ENCODE results near the gene LONP1.
"Not testable (repeated sequence)": the region's sequence is repeated elsewhere in the genome, so short reads cannot be mapped to it uniquely, and the experiment has no call there.

The LONP1 gene

DNA sequence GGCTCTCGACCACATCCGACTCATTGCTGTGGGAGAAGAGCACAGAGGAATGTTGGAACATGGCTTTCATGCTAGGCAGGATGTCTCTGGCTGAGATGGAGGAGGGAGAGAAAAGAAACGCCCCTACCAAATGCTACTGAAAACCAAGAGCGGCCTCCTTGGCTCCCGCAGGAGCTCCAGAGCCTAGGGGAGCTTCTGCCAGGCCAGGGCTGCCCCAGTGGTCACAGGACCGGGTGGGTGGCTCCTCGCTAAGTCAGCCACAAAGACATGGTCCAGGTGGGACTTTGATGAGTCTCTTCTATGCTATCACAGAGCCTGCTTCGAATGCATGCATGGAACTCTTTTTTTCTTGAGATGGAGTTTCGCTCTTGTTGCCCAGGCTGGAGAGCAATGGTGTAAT lies 6.7 kb downstream of the LONP1 start:
- DNase-seq: no peak

DNA sequence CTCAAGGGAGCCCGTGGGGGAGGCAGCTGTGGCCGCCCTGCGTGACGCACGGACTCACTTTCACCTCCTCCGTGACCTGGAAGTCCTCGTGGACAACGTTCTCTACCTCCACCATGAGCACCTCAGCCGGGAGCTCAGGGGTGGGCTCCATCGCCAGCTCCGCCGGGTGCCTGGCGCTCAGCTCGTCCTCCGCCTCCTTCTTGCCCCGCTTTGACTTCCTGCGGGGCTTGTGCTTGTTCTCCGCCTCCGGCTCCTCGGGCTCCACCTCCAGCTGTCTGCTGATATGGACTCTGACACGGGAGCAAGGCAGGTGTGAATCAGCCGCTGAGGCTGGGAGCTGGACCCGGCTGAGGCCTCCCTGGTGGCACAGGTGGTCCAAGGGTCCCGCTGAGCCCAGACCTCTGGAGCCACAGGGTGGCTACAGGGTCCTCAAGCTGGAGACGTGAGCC lies 8.2 kb downstream of the LONP1 start:
- no peak for DNase-seq

DNA sequence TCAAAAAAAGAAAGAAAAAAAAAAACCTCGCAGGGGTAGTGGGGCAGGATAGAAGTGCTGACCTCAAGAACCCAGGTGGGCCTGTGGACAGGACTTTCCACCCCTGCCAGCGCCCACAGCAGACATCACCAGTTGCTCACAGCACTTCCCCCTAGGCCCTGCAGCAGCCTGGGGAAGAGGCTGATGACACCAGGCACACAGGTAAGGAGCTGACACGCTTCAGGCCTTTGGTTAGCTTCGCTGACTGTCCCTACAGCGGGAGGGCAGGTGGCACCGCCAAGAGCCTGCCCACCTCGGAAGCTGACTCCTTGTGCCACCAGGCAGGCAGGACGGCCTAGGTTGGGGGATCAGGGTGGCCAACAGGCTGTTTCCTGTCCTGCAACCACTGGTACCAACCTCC lies 8.9 kb downstream of the LONP1 start:
- no peak for DNase-seq

DNA sequence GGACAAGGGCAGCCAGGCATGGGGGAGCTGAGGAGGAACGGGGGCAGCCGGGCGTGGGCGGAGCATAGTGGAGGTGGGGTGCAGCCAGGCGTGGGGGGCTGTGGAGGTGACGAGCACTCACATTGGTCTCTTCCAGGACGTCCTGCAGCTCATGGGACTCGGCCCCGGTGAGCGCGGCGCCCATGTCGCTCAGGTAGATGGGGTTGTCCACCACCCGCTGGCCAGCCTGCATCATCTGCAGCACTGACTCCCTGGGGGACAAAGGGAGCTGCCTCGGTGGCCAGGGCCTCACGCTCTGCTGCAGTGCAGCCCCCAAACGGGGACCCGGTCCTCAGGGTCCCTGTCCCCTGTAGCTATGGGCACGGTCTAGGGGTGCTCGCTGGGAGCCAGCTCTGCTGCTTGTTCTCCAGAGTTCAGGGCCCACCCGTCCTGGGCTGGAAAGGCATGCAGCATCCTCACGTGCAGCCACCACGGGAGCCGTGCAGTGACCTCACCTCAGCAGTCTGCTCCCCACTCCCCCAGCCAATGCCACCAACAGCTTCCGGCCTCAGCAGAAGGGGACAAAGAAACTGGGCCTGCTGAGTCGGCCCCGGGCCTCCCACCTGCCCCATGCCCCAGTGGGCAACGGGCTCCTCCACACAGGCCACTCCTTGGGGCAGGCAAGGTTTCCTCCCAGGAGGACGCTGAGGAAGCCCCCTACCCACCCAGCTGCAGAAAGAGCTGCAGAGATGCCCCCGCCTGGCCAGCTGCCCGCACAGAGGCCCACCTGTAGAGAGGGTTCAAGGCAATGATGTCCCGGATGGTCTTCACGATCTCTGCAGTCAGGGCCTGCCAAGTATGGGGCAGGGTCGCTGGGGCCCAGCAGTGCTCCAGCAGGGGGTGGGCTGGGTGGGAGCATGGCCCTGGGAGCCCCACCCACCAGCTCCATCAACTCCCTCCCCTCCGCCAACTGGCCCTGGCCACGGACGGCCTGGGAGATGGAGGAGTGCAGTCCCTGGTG lies 12.1 kb downstream of the LONP1 start:
- no peak for DNase-seq

GRCh38 chr19:5706876-5707573 lies 12.9 kb downstream of the LONP1 start:
- DNase-seq: no peak

GRCh38 chr19:5705552-5705951 lies 14.4 kb downstream of the LONP1 start:
- DNase-seq: no peak

GRCh38 chr19:5703819-5704818 lies 15.8 kb downstream of the LONP1 start:
- DNase-seq: no peak

- not testable (repeated sequence) for DNase-seq
Measured at GRCh38 chr19:5702053-5702410, 17.9 kb downstream of the LONP1 start.

- DNase-seq: no peak
Measured at GRCh38 chr19:5700455-5701092, 19.4 kb downstream of the LONP1 start.

DNA sequence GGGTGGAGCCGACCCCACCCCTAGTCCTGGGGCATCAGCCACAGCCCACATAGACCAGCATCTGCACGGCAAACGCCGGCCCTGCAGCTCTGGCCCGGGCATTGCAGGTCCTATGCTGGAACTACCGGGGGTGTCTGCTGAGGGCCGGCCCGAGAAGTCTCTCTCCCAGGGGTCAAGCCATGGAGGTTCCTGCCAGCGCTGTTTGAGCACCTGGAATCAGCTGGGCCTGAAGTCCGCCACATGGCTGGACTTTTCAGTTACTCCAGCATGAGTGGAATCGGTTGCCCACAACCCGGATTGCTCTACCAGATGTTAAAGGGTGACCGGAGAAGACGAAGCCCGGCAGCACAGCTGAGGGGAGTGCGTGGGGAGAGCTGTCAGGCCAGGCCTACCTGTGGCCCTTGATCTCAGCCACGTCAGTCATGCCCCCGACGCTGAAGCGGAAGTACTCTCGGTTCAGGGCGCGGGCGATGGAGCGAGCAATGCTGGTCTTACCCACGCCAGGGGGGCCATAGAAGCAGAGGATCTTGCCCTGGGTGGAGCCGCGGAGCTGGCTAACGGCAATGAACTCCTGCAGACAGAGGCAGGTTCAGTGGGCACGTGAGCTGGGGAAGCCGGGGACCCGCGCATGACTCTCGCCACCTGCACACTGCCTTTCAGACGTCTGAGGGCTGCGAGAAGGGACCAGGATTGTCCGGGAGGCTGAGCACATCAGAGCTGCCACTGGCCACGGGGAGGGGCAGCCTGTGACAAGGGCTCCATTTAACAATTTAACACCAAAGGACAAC lies 21.1 kb downstream of the LONP1 start:
- no peak for DNase-seq

- no peak for DNase-seq
Measured at GRCh38 chr19:5697890-5698634, 21.9 kb downstream of the LONP1 start.

GRCh38 chr19:5697022-5697889 lies 22.7 kb downstream of the LONP1 start:
- no peak for DNase-seq

- DNase-seq: no peak
Measured at GRCh38 chr19:5696196-5697021, 23.5 kb downstream of the LONP1 start.

DNA sequence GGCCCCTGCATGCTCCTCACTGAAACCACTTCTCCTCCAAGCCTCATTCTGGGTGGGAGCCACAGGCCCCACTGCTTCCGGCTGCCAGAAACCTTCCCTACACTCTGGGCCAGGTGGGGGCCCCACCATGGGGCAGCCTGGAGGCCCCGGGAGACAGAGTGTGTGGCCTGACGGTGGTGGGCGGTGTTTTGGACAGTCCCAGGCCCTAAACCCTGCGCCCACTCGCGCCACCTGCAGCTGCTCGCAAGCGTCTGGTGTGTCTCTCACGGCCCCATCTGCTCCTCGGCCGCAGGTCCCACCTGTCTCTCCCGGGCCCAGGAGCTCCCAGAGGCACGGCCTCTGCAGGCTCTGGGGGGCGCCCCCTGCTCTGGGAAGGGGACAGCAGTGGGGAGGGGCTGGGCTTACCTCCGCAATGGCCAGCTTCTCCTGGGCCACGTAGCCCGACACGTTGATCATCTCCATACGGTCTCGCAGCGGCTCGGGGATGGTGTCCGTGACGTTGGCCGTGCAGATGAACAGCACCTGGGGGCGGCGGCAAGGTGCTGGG lies 24.2 kb downstream of the LONP1 start:
- DNase-seq: no peak

DNA sequence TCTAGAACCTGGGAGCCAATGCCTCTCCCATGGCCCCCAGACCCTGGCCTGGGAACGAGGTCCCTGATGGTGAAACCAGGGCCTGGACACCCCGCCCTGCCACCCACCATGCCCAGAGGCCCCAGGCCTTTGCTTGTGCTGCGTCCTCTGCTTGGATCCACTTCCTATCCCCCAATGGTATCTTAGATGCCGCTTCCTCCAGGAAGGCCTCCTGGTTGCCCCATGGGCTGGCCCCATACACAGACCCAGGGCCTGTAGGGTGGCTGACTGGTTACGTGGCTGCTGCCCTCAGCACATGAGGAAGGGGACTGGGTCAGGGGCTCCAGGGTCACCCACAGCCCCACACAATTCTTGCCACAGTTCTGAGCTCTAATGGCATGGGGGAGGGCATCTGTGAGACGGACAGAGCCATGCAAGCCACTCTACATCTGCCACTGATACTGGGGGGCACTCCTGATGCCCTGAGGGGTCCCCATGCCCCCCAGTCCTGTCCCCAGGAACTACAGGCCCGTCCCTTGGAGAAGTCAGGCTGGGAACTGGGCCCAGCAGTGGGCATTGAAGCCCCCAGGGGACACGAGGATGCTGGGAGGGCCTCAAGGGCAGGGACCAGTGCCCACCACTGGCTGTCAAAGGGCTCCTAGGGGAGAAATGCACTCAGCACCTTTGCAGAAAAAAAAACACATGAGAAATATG lies 24.8 kb downstream of the LONP1 start:
- no peak for DNase-seq

DNA sequence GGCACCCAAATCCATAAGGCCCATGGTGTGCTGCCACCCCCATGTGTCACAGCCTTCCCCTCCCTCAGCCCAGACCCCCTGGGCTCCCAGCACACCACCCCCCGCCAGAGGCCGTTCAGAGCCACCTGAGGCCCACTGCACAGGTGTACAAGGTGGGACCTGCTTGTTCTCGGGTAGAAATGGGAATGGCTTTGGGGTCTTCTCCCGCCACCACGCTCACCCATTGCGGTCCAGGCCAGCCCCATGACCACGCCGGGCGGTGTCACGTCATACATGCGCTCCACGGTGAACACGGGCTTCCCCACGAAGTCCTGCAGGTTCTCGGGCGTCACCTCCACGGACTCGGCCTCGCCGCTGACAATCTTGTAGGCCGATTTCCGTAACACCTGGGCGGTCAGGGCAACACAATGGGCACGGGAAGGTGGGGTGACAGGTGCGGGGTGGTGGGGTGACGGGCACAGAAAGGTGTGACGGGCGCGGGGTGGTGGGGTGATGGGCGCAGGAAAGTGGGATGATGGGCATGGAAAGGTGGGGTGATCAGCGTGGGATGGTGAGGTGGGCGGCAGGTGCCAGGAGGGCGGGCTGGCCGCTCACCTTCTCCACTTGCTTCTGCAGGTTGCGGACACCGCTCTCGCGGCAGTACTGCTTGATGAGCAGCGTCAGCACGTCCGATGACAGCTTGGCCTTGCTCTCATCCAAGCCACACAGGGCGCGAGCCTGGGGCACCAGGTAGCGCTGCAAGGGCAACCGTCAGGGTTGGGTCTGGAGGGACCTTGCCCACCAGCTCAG lies 25.6 kb downstream of the LONP1 start:
- no peak for DNase-seq

Data from central memory CD4-positive, alpha-beta T cell (primary cell).